GM12891 (cell line): ENCODE results near the gene SREK1.

Experiments used
- POLR2A ChIP-seq: IDR thresholded peaks from 2 replicates; pipeline ENCODE4 v1.6.1; 2011; ENCODE audit warnings: low read depth, low read length, control low read depth
- POLR2AphosphoS5 ChIP-seq: IDR thresholded peaks from 2 replicates; pipeline ENCODE4 v1.6.1; 2011; ENCODE audit warnings: low read depth, low read length, control low read depth
- SPI1 ChIP-seq: IDR thresholded peaks from 2 replicates; pipeline ENCODE4 v1.6.1; 2011; ENCODE audit warnings: low read depth, low read length, control low read depth
- TAF1 ChIP-seq: IDR thresholded peaks from 2 replicates; pipeline ENCODE4 v1.6.1; 2011; ENCODE audit warnings: low read depth, low read length, control low read depth

DNA sequence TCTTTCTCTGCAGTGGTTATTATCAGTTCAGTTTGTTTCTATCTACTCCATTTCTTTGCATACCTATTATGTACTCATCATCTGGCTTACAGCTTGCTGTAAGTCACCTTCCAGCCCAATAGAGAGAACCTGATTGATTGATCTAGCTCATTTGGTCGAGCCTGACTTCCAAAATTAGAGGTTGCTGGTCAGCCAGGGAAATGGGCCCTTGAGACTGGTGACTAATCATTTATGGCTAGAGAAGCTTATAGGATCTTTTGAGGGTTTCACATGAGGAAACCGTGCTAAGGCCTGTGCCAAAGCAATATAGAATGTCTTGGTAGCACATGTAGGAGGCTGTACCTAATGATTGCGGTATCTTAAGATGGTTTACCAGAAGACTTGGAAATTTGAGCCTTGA lies 5.8 kb downstream of the SREK1 start:
- no peak for TF ChIP-seq POLR2A
- no peak for TF ChIP-seq POLR2AphosphoS5
- TF ChIP-seq SPI1: no peak
- no peak for TF ChIP-seq TAF1
